Measurements from ENCODE around the gene KCNQ1. TPM values are rescaled to one million over a fixed set of nuclear protein-coding genes. Genes with fewer than 3 reads are reported as not detected.

KCNQ1 gene
- total and polyA plus RNA-seq, 9 donors: 1.4 to 17.2 (median 3.8) TPM

GRCh38 chr11:2451916-2452315, 7.1 kb downstream of the KCNQ1 start:
- 27 to 31% (median 30%) methylated on average over 6 of the region's 6 CpGs for WGBS, 3 donors
- intact Hi-C loops (cut with DNase I): no loop called here
- Histone ChIP-seq H3K4me1 (ENCODE audit: insufficient read depth) (no peaks in the 10 kb centered on the region), H3K27me3 (no peaks in the 10 kb centered on the region), H3K9me3 (no peaks in the 10 kb centered on the region), H3K27ac (no peak overlapping the region), H3K4me3 (no peak overlapping the region), H3K36me3 (no peaks in the 10 kb centered on the region)
- peak in 2 of 5 donors; percentile 1 to 7 for DNase-seq
- TF ChIP-seq POLR2A (IDR thresholded peaks at IDR 0.05) (no peak), EP300 (IDR thresholded peaks at IDR 0.05) (no peak)
- TF ChIP-seq, protein P1, sequence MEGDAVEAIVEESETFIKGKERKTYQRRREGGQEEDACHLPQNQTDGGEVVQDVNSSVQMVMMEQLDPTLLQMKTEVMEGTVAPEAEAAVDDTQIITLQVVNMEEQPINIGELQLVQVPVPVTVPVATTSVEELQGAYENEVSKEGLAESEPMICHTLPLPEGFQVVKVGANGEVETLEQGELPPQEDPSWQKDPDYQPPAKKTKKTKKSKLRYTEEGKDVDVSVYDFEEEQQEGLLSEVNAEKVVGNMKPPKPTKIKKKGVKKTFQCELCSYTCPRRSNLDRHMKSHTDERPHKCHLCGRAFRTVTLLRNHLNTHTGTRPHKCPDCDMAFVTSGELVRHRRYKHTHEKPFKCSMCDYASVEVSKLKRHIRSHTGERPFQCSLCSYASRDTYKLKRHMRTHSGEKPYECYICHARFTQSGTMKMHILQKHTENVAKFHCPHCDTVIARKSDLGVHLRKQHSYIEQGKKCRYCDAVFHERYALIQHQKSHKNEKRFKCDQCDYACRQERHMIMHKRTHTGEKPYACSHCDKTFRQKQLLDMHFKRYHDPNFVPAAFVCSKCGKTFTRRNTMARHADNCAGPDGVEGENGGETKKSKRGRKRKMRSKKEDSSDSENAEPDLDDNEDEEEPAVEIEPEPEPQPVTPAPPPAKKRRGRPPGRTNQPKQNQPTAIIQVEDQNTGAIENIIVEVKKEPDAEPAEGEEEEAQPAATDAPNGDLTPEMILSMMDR (IDR thresholded peaks at IDR 0.05): no peak

DNA sequence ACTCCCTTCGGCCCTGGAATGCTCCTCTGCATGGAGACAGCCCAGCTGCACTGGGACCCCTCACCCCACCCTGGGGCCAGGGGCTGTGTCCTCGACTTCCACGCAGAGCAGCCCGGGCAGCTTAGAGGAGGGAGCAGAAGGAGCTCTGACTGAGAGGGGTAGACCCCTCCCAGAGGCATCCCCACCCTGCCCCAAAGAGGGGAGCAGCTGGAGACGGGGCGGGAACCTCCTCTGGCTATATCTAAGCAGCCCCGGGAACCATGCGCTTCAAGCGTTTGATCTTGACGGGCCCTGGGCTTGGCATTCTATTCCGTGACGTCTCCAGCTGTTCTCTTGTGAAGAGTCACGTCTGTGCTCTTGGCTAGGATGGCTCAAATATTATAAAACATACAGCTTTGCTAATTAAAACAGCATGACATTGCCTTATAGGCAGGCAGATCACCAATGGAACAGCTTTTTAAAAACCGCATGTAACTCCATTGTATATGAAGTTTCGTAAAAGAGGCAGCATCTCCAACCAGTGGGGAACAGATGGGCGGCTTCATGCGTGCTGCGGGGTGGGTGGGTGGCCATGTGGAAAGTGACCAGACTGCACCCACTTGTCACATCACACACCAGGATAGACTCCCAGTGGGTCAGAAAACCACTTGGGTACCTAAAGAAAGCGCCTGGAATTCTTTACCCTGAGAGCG, 7.7 kb downstream of the KCNQ1 start:
- intact Hi-C loops (cut with DNase I): no loop called here
- Histone ChIP-seq H3K27me3 (no peaks in the 10 kb centered on the region), H3K4me3 (no peak overlapping the region), H3K9me3 (no peaks in the 10 kb centered on the region), H3K4me1 (ENCODE audit: insufficient read depth) (no peaks in the 10 kb centered on the region), H3K27ac (no peak overlapping the region), H3K36me3 (no peaks in the 10 kb centered on the region)
- peak in 1 of 5 donors; percentile 3 for DNase-seq
- WGBS, 3 donors: 14 to 21% (median 14%) methylated on average over 20 of the region's 20 CpGs
- TF ChIP-seq, protein P1 (IDR thresholded peaks at IDR 0.05): no peak
- TF ChIP-seq POLR2A (IDR thresholded peaks at IDR 0.05) (no peak), EP300 (IDR thresholded peaks at IDR 0.05) (no peak)

- Histone ChIP-seq H3K36me3 (no peaks in the 10 kb centered on the region), H3K9me3 (no peaks in the 10 kb centered on the region), H3K4me3 (no peak overlapping the region), H3K27ac (no peak overlapping the region), H3K4me1 (ENCODE audit: insufficient read depth) (no peaks in the 10 kb centered on the region), H3K27me3 (no peaks in the 10 kb centered on the region)
- TF ChIP-seq EP300 (IDR thresholded peaks at IDR 0.05): no peak
- TF ChIP-seq, protein P1 (IDR thresholded peaks at IDR 0.05): no peak
- TF ChIP-seq POLR2A (IDR thresholded peaks at IDR 0.05): no peak
- intact Hi-C loops (cut with DNase I): no loop called here
- no peak for DNase-seq
- 89 to 95% (median 92%) methylated on average over 5 of the region's 5 CpGs for WGBS, 3 donors
These were observed 8.6 kb downstream of the KCNQ1 start for GRCh38 chr11:2453436-2453835.

- intact Hi-C loops (cut with DNase I): no loop called here
- WGBS, 3 donors: 81 to 88% (median 85%) methylated on average over 13 of the region's 13 CpGs
- Histone ChIP-seq H3K27me3 (no peaks in the 10 kb centered on the region), H3K4me3 (no peak overlapping the region), H3K4me1 (ENCODE audit: insufficient read depth) (no peaks in the 10 kb centered on the region), H3K27ac (no peak overlapping the region), H3K36me3 (no peaks in the 10 kb centered on the region), H3K9me3 (no peaks in the 10 kb centered on the region)
- DNase-seq: peak in 1 of 5 donors; percentile 1
- TF ChIP-seq EP300 (IDR thresholded peaks at IDR 0.05): no peak
- TF ChIP-seq, protein P1 (IDR thresholded peaks at IDR 0.05): no peak
- no peak for TF ChIP-seq POLR2A (IDR thresholded peaks at IDR 0.05)
These were observed 13.5 kb downstream of the KCNQ1 start for GRCh38 chr11:2458321-2458720.
